HG03139 (cell line): ENCODE measurements around the gene ZNF771.
"Not testable (repeated sequence)": the region's sequence is repeated elsewhere in the genome, so short reads cannot be mapped to it uniquely, and the experiment has no call there.

Experiments used
- ATAC-seq: cut with Tn5 transposase; IDR thresholded peaks from one replicate; pipeline ENCODE4 v1.9.1; 2021; ENCODE audit not compliant: unreplicated experiment

ZNF771 gene

DNA sequence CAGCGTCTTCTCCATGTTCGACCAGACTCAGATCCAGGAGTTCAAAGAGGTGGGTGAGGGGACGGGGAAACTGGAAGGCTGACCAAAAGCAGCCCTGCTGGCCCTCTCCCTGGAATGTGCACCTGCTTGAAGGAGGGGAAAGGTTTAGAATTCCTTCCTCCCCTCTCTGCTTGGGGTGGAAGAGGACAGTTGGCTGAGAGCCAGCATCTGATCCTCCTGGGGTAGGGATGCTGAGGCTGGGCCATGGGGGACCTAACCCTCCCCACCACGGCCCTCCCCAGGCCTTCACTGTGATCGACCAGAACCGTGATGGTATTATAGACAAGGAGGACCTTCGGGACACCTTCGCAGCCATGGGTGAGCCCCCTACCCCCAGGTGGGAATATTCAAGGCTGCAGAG, 31.5 kb upstream of the ZNF771 start:
- no peak for ATAC-seq

DNA sequence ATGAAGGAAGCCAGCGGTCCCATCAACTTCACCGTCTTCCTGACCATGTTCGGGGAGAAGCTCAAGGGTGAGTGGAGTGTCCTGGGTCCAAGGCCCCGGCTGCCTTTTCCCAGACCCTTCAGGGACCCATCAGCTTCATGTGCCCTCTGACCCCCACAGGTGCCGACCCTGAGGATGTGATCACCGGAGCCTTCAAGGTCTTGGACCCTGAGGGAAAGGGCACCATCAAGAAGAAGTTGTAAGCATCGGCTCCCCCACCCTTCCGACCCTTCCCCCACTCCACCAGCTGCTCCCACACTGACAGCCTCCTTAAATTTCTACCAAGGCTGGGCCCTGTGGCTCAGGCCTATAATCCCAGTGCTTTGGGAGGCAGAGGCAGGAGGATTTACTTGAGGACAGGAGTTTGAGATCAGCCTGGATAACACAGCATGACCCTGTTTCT, 30.9 kb upstream of the ZNF771 start:
- ATAC-seq = no peak

DNA sequence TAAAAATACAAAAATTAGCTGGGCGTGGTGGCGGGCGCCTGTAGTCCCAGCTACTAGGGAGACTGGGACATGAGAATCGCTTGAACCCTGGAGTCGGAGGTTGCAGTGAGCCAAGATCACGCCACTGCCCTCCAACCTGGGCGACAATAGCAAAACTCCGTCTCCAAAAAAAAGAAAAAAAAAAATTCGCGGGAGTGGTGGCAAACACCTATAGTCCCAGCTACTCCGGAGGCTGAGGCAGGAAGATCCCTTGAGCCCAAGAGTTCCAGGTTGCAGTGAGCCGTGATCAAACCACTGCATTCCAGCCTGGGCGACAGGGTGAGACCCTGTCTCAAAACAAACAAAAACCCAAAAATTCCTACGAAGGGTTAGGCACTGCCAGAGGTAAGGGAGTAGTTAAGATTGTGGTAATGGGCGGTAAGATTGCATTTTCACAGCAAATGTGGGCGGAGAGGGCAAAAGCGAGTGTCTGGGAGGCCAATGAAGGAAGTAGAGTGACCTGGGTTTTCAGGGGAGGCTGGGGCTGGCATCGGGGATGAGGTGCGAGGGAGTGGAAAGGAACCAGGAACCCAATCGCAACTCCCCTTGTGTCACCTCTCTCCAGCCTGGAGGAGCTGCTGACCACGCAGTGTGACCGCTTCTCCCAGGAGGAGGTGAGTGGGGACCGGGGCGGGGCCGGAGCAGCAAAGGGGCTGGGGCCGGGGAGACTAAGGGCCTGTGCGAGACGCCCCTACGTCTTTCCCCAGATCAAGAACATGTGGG, 30.2 kb upstream of the ZNF771 start:
- no peak for ATAC-seq

DNA sequence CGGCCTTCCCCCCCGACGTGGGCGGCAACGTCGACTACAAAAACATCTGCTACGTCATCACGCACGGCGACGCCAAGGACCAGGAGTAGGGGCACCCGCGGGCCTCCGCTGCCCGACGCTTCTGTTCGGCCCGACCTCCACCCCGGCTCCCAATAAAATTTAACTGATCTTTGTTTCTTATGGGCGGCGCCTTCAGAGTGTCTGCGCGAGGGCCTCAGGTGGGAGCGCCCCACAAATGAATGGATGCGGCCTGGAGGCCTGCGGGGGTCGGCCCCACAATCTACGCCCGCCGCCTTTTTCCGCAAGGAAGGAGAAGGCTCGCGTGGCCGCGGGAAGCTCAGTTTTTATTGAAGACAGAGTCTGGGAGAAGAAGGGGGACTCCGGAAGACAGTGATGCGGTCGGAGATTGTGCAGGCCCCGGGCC, 29.6 kb upstream of the ZNF771 start:
- peak; percentile 30 for ATAC-seq

DNA sequence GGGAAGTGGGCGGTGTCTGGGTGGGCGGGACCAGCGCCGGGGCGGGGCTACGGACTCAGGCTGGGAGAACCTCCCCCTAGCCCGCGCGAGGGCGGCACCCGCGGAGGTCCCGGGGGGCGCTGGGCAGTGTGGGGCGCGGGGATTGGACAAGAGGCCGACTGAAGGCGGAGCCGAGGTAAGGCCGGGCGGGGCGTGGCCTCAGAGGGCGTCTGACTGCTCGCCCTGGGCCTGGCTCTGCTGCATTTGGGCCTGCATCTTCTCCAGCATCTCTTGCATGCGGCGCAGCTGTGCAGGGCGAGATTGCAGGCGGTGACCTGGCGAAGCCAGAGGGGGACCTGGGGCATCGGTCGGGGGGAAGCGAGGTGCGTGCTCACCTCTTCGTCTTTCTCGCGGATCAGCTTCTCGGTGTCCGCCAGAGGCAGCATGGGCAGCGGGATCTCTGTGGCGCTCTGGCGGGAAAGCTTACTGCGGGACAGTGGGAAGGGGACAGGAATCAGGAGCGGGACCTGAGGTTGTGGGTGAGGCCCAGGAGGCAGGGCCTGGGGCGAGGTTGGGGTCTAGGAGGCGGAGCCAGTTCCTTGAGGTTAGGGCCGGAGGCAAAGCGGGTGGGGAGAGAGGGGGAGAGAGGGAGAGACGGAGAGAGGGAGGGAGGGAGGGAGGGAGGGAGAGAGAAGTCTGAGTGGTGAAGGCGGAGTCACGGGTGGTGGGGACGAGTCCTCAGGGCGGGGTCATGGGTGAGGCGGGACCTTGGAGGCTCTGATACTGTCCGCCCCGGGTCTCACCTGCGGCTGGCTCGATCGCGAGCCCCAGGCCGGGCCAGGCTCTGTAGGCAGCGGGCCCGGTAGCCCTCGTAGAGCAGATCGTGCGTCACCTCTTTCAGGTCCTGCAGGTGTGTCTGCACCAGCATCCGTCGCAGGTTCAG, 28.9 kb upstream of the ZNF771 start:
- ATAC-seq = peak; percentile 70

DNA sequence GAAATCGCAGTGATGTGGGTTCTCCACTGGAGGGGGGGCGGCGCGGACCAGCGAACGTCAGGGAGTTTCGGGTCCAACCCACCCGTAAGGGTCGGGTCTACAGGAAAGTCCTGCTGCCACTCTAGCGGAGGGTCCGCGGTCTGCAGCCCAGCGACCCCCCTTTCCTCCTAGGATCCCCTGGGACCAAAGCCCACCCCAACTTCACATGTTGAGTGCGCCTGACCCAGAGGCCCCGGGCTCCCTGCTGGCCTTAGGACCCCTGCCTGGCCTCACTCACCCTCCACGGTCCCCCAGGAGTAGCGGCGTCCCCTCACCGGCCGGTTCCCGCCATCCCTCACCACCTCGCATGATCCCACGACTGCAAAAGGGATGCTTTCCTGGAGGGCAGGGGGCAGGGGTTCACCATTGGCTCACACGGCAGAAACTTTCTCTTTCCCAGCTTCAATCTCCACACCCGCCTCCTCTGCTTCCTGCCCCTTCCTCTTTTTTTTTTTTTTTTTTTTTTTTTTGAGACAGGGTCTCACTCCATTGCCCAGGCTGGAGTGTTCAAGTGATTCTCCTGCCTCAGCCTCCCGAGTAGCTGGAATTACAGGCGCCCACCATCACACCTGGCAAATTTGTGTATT, 28.1 kb upstream of the ZNF771 start:
- no peak for ATAC-seq

DNA sequence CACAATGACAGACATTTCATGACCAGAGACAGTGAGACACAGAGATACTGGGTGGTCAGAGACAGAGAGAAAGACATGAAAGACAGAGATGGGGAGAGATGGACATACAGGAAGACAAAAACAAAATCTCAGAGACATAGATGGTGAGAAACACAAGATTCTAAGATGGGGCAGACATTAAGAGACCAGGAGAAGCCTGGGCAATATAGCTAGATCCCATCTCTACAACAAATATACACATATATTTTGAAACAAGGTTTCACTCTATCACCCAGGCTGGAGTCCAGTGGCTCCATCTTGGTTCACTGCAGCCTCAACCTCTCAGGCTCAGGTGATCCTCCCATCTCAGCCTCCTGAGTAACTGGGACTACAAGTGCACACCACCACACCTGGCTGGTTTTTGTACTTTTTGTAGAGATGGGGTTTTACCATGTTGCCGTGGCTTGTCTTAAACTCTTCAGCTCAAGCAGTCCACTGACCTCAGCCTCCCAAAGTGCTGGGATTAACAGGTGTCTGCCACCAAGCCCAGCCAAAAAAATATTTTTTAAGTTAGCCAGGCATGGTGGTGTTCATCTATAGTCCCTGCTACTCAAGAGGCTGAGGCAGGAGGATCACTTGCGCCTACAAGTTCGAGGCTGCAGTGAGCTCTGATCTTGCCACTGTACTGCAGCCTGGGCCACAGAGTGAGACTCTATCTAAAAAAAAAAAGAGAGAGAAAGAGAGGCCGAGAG, 27.2 kb upstream of the ZNF771 start:
- no peak for ATAC-seq

DNA sequence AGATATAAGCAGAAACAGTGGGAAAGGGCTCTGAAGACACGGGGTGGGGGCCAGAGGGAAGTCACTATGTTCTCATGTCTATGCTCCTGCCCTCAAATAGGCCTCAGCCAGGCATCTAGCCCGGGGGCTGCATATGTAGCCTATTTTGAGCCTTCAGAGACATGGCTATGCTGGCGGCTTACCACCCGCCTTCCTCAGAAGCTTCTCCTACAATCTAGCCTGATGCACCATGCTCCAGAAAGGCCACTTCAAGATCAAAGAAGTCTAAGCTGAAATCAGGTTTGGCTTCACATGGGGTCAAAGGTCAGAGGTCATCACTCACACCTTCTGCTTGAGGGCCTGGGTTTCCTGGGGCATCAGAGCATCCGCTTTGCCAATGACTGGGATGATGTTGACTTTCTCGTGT, 26.6 kb upstream of the ZNF771 start:
- no peak for ATAC-seq

DNA sequence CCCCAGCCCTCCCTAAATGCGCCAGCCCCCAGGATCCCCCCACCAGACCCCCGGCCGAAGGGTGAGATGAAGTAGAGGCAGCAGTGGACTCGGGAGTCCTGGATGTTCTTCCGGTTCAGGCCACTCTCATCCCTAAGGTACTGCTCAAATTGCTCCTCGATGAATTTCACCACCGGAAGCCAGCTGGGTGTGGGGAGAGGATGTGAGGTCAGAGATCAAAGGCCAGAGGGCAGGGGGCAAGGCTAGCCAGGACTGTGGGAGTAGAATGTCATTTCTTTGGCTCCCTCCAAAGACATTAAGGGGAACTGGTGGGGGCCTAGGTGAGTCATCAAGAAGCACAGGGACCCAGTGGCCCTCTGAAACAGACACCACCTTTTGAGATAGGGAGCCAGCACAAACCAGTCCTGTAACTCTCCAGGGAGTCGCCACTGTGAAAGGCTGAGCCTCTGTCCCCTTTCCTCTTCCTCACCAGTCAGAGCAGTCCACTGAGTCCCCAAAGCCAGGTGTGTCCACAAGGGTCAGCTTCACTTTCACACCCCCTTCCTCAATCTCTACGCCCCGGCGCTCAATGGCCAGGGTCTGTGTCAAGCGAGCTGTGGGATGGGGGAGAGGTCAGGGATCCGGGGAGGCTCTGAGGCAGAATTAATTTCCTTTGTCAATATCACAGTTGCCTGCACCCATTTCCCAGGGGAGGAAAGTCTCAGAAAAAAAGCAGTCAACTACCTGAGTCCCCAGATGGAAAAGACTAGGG, 25.9 kb upstream of the ZNF771 start:
- ATAC-seq = no peak

DNA sequence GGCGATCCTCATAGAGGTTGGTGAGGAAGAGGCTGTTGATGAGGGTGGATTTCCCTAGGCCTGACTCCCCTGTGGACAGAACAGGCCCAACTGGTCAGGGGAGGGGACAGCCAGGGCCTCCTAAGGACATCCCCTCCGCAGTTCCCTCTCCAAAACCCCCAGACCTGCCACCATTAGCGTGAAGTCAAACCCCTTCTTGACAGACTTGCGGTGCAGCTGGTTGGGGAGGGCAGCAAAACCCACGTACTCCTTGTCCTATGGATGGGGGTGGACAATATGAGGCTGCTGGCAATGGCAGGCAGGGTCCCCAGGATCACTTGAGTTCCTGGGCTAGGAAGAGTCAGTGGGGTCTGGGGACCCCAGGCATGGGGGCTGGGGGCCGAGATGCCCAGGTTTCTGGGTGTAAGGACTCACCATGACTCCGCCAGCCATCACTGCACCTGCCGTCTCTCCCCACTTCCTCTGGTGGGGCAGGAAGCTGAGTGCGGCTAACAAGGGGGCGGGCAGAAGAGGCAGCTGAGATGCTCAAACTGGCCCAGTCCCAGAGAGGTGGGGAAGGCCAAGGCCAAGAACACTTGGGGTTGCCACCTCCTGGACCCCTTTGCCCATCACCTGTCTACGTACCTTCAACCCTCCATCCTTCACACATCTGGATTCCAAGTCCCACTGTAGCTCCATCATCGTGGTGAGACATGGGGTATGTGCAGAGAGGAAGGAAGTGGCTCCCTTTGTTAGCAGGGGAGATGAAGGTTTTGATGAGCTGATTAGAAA, 25.1 kb upstream of the ZNF771 start, which contains the start of gene SEPTIN1:
Gene SEPTIN1 (minus strand): TSS at position 451 of the 771 bp plus-strand sequence. CDS start 19 bp downstream, at position 432.
- ATAC-seq = no peak

DNA sequence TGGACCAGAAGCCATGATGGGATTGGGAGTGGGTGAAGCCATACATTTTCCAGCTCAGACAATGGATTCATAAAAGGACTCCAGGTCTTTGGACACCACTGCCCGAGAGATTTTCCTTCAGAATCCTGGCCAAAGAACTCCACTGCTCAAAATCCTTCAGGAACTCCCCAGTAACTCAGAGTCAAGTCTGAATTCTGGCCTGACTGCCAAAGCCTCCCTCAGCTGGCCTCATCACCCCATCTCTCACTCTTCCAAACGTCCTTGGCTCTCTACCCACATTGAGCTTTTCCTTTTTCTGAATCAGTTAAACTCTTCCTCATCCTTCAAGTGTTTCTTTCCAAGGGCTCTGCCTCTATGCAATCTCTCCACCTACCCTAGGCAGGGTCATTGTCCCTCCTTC, 23.9 kb upstream of the ZNF771 start:
- no peak for ATAC-seq

DNA sequence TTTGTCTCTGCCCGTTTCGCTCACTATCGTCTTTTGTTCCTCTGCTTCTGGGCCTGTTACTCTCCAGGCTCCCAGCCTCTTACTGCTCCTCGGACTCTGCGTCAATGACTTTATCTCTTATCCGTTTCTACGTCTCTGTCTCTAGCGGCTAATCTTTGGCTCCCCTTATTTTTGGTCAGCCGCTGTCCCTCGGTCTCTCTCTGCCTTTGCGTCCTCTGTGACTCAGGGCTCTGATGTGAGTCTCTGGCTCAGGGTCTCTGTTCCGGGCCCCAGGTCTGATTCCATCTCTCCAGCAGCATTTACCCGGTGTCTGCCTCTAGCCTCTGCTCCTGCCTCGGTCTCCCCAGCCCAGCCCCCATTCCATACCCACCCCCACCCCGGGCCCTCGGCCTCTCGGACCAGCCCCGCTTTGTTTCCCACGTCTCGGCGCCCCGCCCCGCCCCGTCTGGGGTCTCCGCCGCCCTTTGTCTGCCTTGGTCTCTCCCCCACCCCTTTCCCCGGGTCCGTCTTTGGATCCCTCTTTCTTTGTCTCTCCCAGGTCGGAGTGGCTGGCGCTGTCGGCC, 12.7 kb upstream of the ZNF771 start:
- no peak for ATAC-seq

DNA sequence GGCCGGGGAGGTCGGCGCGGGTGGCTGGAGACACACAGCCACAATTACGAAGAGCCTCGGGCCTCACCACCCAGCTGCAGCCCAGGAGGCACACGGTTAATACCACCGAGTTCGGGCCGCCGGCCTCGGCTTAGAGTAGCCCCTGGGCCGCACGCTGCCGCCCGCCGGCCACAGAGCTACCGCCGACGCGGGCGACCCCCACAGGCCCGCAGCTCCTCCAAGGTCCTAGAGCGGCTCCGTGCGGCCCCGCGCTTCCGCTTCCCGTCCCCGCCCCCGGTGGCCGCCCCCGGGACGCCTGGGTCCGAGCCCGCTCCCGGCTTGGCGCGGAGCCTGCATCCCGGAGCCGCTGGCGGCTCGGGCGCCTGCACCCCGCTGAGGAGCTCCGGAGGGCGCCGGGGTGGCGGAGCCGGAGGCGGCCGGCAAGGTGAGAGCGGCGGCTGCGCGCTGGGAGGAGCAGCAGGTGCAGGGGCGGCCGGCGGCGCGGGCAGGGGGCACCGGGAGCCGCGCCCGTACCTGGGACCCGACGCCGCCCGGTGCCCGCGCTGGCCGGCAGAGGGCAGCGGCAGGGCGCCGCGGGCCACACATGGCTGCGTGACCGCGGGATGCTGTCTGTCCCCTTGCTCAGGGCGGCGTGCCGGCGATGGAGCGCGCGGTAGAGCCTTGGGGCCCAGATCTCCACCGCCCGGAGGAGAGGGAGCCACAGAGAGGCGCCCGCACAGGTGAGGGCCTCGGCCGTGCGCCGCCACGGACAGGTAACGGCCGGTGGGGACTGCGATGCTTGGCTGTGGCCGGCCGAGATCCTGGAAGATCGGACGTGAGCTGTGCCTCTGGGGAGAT, 12.0 kb upstream of the ZNF771 start, which contains the start of gene ZNF48:
Gene ZNF48 (plus strand): TSS at position 266 of the 837 bp plus-strand sequence. CDS start 375 bp downstream, at position 641.
- ATAC-seq = peak; percentile 57

DNA sequence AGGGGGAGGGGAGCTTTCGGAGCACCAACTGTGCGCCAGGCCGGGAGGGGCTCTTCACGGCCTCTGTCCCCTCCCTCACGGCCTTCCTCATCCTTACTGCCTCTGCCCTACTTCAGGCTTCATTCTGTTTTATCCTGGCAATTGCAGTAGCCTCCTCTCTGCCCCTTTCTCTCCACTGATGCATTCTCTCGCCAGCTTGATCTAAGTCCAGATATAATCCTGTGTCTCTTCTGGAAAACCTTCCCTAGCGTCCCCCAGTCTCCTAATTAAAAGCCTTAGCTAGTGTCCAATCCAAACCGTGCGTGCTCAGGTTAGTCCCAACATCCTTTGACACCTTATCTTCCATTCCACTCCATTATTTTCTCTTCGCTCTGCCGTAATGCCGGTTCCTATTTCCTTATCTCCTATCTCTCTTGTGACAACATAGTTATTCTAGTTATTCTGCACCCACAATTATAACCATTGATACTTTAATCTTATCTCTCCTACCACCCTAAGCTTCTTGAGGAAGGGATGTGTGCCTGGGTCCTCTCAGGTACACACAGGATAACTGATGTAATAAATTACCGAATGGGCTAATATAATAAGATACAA, 11.3 kb upstream of the ZNF771 start:
- ATAC-seq = no peak

DNA sequence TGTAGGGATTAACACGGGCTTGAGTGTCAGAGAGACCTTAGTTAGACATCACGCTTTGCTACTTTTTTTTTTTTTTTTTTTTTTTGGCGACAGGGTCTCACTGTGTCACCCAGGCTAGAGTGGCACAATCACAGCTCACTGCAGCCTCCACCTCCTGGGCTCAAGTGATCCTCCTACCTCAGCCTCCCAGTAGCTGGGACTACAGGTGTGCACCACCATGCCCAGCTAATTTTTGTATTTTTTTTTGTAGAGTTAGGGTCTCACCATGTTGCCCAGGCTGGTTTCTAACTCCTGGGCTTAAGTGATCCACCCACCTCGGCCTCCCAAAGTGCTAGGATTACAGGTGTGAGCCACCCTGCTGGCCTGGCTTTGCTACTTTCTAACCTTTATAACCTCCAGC, 10.8 kb upstream of the ZNF771 start:
- not testable (repeated sequence) for ATAC-seq

DNA sequence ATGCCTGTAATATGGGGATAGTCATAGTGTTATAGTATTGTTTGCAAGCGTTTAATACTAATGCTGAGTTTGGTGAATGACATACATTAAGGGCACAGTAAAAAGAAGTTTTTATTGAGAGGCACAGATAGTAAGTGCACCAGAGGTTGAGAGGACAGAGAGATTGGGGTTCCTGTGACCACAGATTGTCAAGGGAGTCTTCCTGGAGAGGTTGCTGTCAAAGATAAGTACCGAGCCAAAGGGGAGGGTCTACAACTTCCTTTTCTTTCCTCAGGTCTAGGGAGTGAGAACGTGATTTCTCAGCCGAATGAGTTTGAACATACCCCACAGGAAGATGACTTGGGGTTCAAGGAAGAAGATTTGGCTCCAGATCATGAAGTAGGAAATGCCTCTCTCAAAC, 10.3 kb upstream of the ZNF771 start:
- no peak for ATAC-seq

DNA sequence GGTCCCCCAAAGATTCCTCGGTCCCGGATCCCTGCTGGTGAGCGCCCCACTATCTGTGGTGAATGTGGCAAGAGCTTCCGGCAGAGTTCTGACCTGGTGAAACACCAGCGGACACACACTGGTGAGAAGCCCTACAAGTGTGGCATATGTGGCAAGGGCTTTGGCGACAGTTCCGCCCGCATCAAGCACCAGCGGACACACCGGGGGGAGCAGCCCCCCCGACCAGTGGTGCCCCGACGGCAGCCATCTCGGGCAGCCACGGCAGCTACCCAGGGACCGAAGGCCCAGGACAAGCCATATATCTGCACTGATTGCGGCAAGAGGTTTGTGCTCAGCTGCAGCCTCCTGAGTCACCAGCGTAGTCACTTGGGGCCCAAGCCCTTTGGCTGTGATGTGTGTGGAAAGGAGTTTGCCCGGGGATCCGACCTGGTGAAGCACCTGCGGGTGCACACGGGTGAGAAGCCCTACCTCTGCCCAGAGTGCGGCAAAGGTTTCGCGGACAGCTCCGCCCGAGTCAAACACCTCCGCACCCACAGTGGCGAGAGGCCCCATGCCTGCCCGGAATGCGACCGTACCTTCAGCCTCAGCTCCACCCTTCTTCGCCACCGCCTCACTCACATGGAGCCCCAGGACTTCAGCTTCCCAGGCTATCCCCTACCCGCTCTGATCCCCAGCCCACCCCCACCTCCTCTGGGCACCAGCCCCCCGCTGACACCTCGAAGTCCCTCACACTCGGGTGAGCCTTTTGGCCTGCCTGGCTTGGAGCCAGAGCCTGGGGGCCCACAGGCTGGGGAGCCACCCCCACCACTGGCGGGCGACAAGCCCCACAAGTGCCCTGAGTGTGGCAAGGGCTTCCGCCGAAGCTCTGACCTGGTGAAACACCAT, 9.4 kb upstream of the ZNF771 start:
- ATAC-seq = no peak
